ENCODE data around the gene SLC28A3. TPM values are rescaled to one million over a fixed set of nuclear protein-coding genes. Genes with fewer than 3 reads are reported as not detected.

SLC28A3 gene
- total and polyA plus RNA-seq, 10 of the 15 experiments (the other 5 are each of a cell fraction or from before 2014, with no cell fraction given): 0.03 to 0.39 (median 0.07) TPM; not detected in 2

- FAIRE-seq: no peak
- Histone ChIP-seq H3K36me3 (ENCODE audit: control insufficient read depth in 2 of 2, insufficient read depth in 2 of 2, low read length in 1 of 2) (no peaks in the 10 kb centered on the region), H3K4me1 (ENCODE audit: control insufficient read depth, insufficient read depth, low read length) (no peaks in the 10 kb centered on the region), H3K4me3 (no peak overlapping the region), H3K79me2 (ENCODE audit: control insufficient read depth, insufficient read depth, low read length) (no peaks in the 10 kb centered on the region), H3K9me3 (replicated peaks; ENCODE audit: control insufficient read depth, insufficient read depth, low read length) (no peaks in the 10 kb centered on the region), H3K4me2 (ENCODE audit: control insufficient read depth, insufficient read depth) (no peak overlapping the region), H3K27ac (ENCODE audit: control insufficient read depth, insufficient read depth) (no peak overlapping the region), H4K20me1 (ENCODE audit: control insufficient read depth, insufficient read depth) (no peaks in the 10 kb centered on the region), H3K9ac (ENCODE audit: control insufficient read depth, insufficient read depth, low read length) (no peak overlapping the region), H3K27me3 (replicated peaks in 1 of 2; ENCODE audit: control insufficient read depth in 2 of 2, insufficient read depth in 2 of 2, low read length in 1 of 2) (no peaks in the 10 kb centered on the region), H2AFZ (ENCODE audit: control insufficient read depth, low read depth, low read length) (no peak overlapping the region)
- CTCF ChIA-PET: interaction anchor here (3.7 kb wide), 1 partner anchor 58 kb away, joined by 42 read pairs; no protein-coding TSS in a partner anchor
- TF ChIP-seq E2F8 (IDR thresholded peaks at IDR 0.05; ENCODE audit: low read depth, partially characterized antibody) (no peak), EED (IDR thresholded peaks at IDR 0.05; ENCODE audit: low read depth) (no peak)
- POLR2A ChIA-PET: no interaction called here
- DNase-seq (ENCODE audit: low read depth, low spot score): no peak
- no TSS peak for BruUV-seq (replicated peaks)
- in situ Hi-C loops (cut with MboI): loop anchor here (25.0 kb wide), 1 partner anchor 646 kb away; the partner anchor contains the start of gene IDNK
- RAD21 ChIA-PET (ENCODE audit: unreplicated experiment): interaction anchor here (1.6 kb wide), 1 partner anchor 57 kb away, joined by 4 read pairs; no protein-coding TSS in a partner anchor
- SMC1A ChIA-PET (ENCODE audit: uncharacterized antibody, unreplicated experiment): no interaction called here
- intact Hi-C loops (cut with micrococcal nuclease; ENCODE audit: unreplicated experiment): no loop called here
- WGBS (ENCODE audit: insufficient coverage, insufficient replicate concordance, low lambda C conversion rate, missing lambda C conversion rate): 60% methylated on average over 9 of the region's 9 CpGs
- no peak for ATAC-seq
These were observed 82.2 kb downstream of the SLC28A3 start for GRCh38 chr9:84258371-84258770.

DNA sequence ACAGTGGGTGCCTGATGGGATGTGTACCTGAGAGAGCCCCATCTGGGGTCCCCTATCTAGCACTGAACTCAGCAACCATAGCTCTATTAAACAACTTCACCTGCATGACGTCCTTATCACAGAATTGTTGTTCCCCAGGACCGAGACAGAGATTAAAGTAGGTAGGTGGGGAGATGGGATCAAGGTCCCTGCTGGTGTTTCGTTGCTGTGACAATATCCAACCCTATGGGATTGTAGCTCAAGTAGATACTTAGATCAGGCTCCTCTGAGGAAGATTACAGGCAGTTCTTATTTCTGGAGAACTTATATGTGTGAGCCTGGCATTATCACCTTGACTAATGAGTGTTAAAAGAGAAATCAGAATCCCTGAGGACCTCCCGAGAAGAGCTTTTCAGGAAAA, 84.9 kb downstream of the SLC28A3 start:
- no peaks in the 10 kb centered on the region for H3K9me3 ChIP-seq (replicated peaks; ENCODE audit: control insufficient read depth, insufficient read depth, low read length)
- POLR2A ChIA-PET: no interaction called here
- H3K27ac ChIP-seq (ENCODE audit: control insufficient read depth, insufficient read depth): no peak overlapping the region
- DNase-seq (ENCODE audit: low read depth, low spot score) (no peak), ATAC-seq (no peak), FAIRE-seq (no peak)
- H3K27me3 ChIP-seq (replicated peaks in 1 of 2; ENCODE audit: control insufficient read depth in 2 of 2, insufficient read depth in 2 of 2, low read length in 1 of 2): no peaks in the 10 kb centered on the region
- intact Hi-C loops (cut with micrococcal nuclease; ENCODE audit: unreplicated experiment): no loop called here
- SMC1A ChIA-PET (ENCODE audit: uncharacterized antibody, unreplicated experiment): interaction anchor here (0.7 kb wide), 1 partner anchor 41 kb away, joined by 3 read pairs; no protein-coding TSS in a partner anchor
- H2AFZ ChIP-seq (ENCODE audit: control insufficient read depth, low read depth, low read length): no peak overlapping the region
- no peaks in the 10 kb centered on the region for H4K20me1 ChIP-seq (ENCODE audit: control insufficient read depth, insufficient read depth)
- H3K36me3 ChIP-seq (ENCODE audit: control insufficient read depth in 2 of 2, insufficient read depth in 2 of 2, low read length in 1 of 2): no peaks in the 10 kb centered on the region
- no peaks in the 10 kb centered on the region for H3K4me1 ChIP-seq (ENCODE audit: control insufficient read depth, insufficient read depth, low read length)
- CTCF ChIA-PET: interaction anchor here (0.7 to 1.2 kb wide), 2 partner anchors 11 to 72 kb away, joined by 3 read pairs; no protein-coding TSS in a partner anchor
- H3K79me2 ChIP-seq (ENCODE audit: control insufficient read depth, insufficient read depth, low read length): no peaks in the 10 kb centered on the region
- no peak overlapping the region for H3K9ac ChIP-seq (ENCODE audit: control insufficient read depth, insufficient read depth, low read length)
- H3K4me3 ChIP-seq: no peak overlapping the region
- in situ Hi-C loops (cut with MboI): loop anchor here (25.0 kb wide), 1 partner anchor 643 kb away; the partner anchor contains the start of gene IDNK
- H3K4me2 ChIP-seq (ENCODE audit: control insufficient read depth, insufficient read depth): no peak overlapping the region
- 26% methylated on average over 4 of the region's 4 CpGs for WGBS (ENCODE audit: insufficient coverage, insufficient replicate concordance, low lambda C conversion rate, missing lambda C conversion rate)
- RAD21 ChIA-PET (ENCODE audit: unreplicated experiment): interaction anchor here (1.3 kb wide), 1 partner anchor 60 kb away, joined by 4 read pairs; no protein-coding TSS in a partner anchor
- no TSS peak for BruUV-seq (replicated peaks)
- TF ChIP-seq CHD1 (IDR thresholded peaks at IDR 0.05; ENCODE audit: low read depth, low read length) (no peak), USF1 (IDR thresholded peaks at IDR 0.05; ENCODE audit: borderline replicate concordance, extremely low read length, insufficient read depth, low read depth, low read length) (no peak), WRNIP1 (IDR thresholded peaks at IDR 0.05; ENCODE audit: borderline replicate concordance, low read depth, low read length) (no peak), RAD51 (IDR thresholded peaks at IDR 0.05) (no peak), EZH2 (IDR thresholded peaks at IDR 0.05; ENCODE audit: borderline replicate concordance, control insufficient read depth, low read depth, low read length) (no peak), PML (IDR thresholded peaks at IDR 0.05; ENCODE audit: low read length) (no peak), RCOR1 (conservative IDR thresholded peaks at IDR 0.05; ENCODE audit: low read depth, low read length) (no peak)

Data from GM12878 (cell line).